AG04449 (cell line): ENCODE measurements around the gene CPT1B.

Experiments used
- CTCF ChIA-PET: fragments of 350-600 bp; formaldehyde crosslinking; extraction: SDS; loops from one replicate; lab custom pipeline; 2021; ENCODE audit warnings: antibody characterized with exemption; lab: Yijun Ruan, JAX
- POLR2A ChIA-PET: fragments of 400-600, 350-600 bp; formaldehyde crosslinking; extraction: SDS; loops from one replicate; lab custom pipeline; 2020; ENCODE audit warnings: antibody characterized with exemption, inconsistent platforms; lab: Yijun Ruan, JAX
- DNase-seq: peaks from one replicate; pipeline ENCODE4 v3.0.0-alpha.2; 2010; ENCODE audit warnings: low read depth, low spot score
- H3K4me3 ChIP-seq: 2 replicates; pipeline ENCODE4 v1.5.1; 2011; ENCODE audit warnings: low read depth, mild to moderate bottlenecking, control low read depth, low read length
- TF ChIP-seq, protein P1 (sequence below): IDR thresholded peaks from one replicate; pipeline ENCODE4 v1.5.1; 2011; ENCODE audit warnings: mild to moderate bottlenecking, moderate library complexity, low read length, control low read depth, inconsistent platforms; ENCODE audit not compliant: insufficient read depth; ENCODE audit errors: missing control alignments

CPT1B gene

GRCh38 chr22:50595189-50595588 is 17.0 kb upstream of the CPT1B start:
- DNase-seq = no peak
- CTCF ChIA-PET = no interaction called here
- no peak overlapping the region for H3K4me3 ChIP-seq
- TF ChIP-seq, protein P1, sequence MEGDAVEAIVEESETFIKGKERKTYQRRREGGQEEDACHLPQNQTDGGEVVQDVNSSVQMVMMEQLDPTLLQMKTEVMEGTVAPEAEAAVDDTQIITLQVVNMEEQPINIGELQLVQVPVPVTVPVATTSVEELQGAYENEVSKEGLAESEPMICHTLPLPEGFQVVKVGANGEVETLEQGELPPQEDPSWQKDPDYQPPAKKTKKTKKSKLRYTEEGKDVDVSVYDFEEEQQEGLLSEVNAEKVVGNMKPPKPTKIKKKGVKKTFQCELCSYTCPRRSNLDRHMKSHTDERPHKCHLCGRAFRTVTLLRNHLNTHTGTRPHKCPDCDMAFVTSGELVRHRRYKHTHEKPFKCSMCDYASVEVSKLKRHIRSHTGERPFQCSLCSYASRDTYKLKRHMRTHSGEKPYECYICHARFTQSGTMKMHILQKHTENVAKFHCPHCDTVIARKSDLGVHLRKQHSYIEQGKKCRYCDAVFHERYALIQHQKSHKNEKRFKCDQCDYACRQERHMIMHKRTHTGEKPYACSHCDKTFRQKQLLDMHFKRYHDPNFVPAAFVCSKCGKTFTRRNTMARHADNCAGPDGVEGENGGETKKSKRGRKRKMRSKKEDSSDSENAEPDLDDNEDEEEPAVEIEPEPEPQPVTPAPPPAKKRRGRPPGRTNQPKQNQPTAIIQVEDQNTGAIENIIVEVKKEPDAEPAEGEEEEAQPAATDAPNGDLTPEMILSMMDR = no peak
- POLR2A ChIA-PET = no interaction called here

DNA sequence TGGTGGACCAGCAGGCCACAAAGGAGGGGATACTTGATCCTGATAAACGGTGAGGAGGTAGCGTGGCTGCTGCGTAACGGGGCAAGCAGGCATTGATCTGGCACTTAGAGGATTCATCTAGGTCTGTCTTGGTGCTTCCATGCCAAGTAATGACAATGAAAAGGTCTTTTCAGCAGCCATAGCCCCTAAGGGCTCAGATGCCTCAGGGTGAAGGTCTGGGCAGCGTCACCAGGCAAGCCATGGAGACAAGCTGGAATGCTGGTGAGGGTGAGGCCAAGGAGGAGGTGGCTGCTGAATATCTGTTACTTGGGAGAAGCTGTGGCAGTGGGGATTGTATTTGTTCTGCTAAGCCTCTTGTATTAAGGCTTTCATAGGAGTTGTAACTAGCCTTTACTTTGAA is 9.2 kb upstream of the CPT1B start:
- DNase-seq = no peak
- TF ChIP-seq, protein P1 = no peak
- no peak overlapping the region for H3K4me3 ChIP-seq
- ChIA-PET POLR2A (no interaction called here), CTCF (interaction anchor here (1.9 kb wide), 1 partner anchor 25 kb away, joined by 8 read pairs; the partner anchor contains the start of gene SYCE3)

DNA sequence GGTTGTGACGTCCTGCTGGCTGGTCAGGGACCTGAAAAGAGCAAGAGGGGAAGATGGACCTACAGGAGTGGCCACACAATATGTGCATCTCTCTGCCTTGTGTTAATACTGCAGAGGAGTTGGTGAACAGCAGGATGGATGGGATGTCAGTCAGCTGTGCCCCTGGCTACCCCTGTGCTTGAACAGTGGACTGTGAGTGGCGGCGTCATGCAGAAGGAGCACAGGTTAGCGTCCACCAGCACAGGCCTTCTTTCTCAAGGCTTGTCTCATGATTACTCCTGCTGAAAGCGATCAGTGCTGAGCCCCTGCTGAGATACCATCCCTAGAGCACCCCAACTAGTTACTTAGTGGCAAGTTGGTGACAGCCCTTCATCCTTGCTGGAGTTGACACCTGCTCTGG is 8.2 kb upstream of the CPT1B start:
- DNase-seq = no peak
- ChIA-PET POLR2A (no interaction called here), CTCF (interaction anchor here (1.9 kb wide), 1 partner anchor 24 kb away, joined by 8 read pairs; the partner anchor contains the start of gene SYCE3)
- no peak overlapping the region for H3K4me3 ChIP-seq
- TF ChIP-seq, protein P1 = no peak

DNA sequence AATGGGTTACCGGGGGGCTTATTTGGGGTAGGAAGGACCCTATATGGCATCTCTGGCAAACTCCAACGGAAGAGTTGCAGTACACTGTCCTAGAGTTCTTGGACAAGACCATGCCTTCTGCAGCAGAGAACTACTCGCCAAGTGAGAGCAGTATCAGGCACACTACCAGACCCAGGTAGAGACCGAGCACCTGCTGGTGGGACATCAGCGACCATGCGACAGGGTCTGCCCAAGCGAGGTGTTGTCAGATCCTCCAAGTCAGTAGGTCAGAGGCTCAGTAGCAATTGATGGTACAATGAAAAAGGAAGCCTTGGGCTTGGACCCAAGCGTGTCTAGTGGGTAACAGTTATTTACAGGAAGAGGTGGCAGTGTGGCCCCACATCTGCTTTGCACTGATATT is 7.6 kb upstream of the CPT1B start:
- TF ChIP-seq, protein P1 = no peak
- ChIA-PET POLR2A (no interaction called here), CTCF (no interaction called here)
- no peak for DNase-seq
- no peak overlapping the region for H3K4me3 ChIP-seq

- ChIA-PET POLR2A (no interaction called here), CTCF (interaction anchor here (4.8 kb wide), 1 partner anchor 22 kb away, joined by 21 read pairs; the partner anchor contains the start of gene SYCE3)
- H3K4me3 ChIP-seq = no peak overlapping the region
- TF ChIP-seq, protein P1 = no peak
- DNase-seq = no peak
Measured at GRCh38 chr22:50585238-50585637, 7.0 kb upstream of the CPT1B start.

GRCh38 chr22:50584106-50585096 is 6.2 kb upstream of the CPT1B start:
- TF ChIP-seq, protein P1 = no peak
- POLR2A ChIA-PET = interaction anchor here (0.6 to 1.1 kb wide), 2 partner anchors 9 to 59 kb away, joined by 3 read pairs; partner anchors contain the start of gene SCO2
- DNase-seq = no peak
- no peak overlapping the region for H3K4me3 ChIP-seq
- CTCF ChIA-PET = interaction anchor here (1.5 to 4.8 kb wide), 3 partner anchors 22 to 59 kb away, joined by 4 to 21 read pairs (median 7); partner anchors contain the start of genes SCO2 and SYCE3
